Neural cell (in vitro differentiated cells): ENCODE results near the gene RAB7B. TPM values are rescaled to one million over a fixed set of nuclear protein-coding genes. Genes with fewer than 3 reads are reported as not detected.

Experiments used
- H2AFZ ChIP-seq: fragments of 200-600, 300-800 bp; sonication (generic), shearing (Covaris generic); 2 replicates; pipeline ENCODE4 v1.6.0; 2014; ENCODE audit warnings: low read depth, mild to moderate bottlenecking, antibody characterized with exemption, low read length, moderate library complexity
- H3F3A ChIP-seq: fragments of 200-600 bp; shearing (Covaris generic); 2 replicates; pipeline ENCODE4 v1.6.1; 2016; ENCODE audit warnings: mild to moderate bottlenecking, moderate library complexity, mixed read lengths, antibody characterized with exemption, low read length; ENCODE audit not compliant: insufficient read depth, poor library complexity, severe bottlenecking
- H3K27ac ChIP-seq: fragments of 200-600, 300-800 bp; sonication (generic), shearing (Covaris generic); 2 replicates; pipeline ENCODE4 v1.5.1; 2014; ENCODE audit warnings: mild to moderate bottlenecking, low read length, moderate library complexity
- H3K27me3 ChIP-seq: fragments of 300-800, 200-600 bp; sonication (generic), shearing (Covaris generic); 2 replicates; pipeline ENCODE4 v1.6.0; 2014; ENCODE audit warnings: mild to moderate bottlenecking, low read depth, low read length, moderate library complexity; ENCODE audit not compliant: insufficient read depth
- H3K36me3 ChIP-seq: fragments of 300-800, 200-600 bp; sonication (generic), shearing (Covaris generic); 2 replicates; pipeline ENCODE4 v1.5.1; 2014; ENCODE audit warnings: mild to moderate bottlenecking, antibody characterized with exemption, low read length, moderate library complexity; ENCODE audit not compliant: insufficient read depth
- H3K4me2 ChIP-seq: fragments of 300-800, 200-600 bp; sonication (generic), shearing (Covaris generic); 2 replicates; pipeline ENCODE4 v1.6.0; 2014; ENCODE audit warnings: mild to moderate bottlenecking, low read length
- H3K4me3 ChIP-seq: fragments of 300-800, 200-600 bp; sonication (generic), shearing (Covaris generic); 2 replicates; pipeline ENCODE4 v1.5.1; 2014; ENCODE audit warnings: mild to moderate bottlenecking, low read length, moderate library complexity
- H3K79me2 ChIP-seq: fragments of 200-600 bp; shearing (Covaris generic); replicated peaks from 2 replicates; pipeline ENCODE4 v1.6.0; 2014; ENCODE audit warnings: mild to moderate bottlenecking, low read length, moderate library complexity; ENCODE audit not compliant: insufficient read depth
- H3K9ac ChIP-seq: fragments of 300-800, 200-600 bp; sonication (generic), shearing (Covaris generic); 2 replicates; pipeline ENCODE4 v1.6.1; 2016; ENCODE audit warnings: mild to moderate bottlenecking, low read length, mixed read lengths
- H3K9me2 ChIP-seq: fragments of 200-600 bp; shearing (Covaris generic); 2 replicates; pipeline ENCODE4 v1.6.1; 2016; ENCODE audit warnings: mild to moderate bottlenecking, low read length, mixed read lengths; ENCODE audit not compliant: insufficient read depth
- H3K9me3 ChIP-seq: fragments of 200-600, 300-800 bp; sonication (generic), shearing (Covaris generic); 2 replicates; pipeline ENCODE4 v1.6.1; 2016; ENCODE audit warnings: mild to moderate bottlenecking, mixed run types, low read length, moderate library complexity, mixed read lengths
- H4K20me1 ChIP-seq: fragments of 200-600 bp; shearing (Covaris generic); 2 replicates; pipeline ENCODE4 v1.6.1; 2016; ENCODE audit warnings: mild to moderate bottlenecking, mixed run types; ENCODE audit not compliant: insufficient read depth
- EP300 ChIP-seq: fragments of 450-650 bp; conservative IDR thresholded peaks from 2 replicates; pipeline ENCODE4 v1.6.1; 2014; ENCODE audit warnings: antibody characterized with exemption, mild to moderate bottlenecking, moderate library complexity; ENCODE audit not compliant: poor library complexity, severe bottlenecking
- EZH2 ChIP-seq: fragments of 200-600, 300-800 bp; shearing (Covaris generic), sonication (generic); IDR thresholded peaks from 2 replicates; pipeline ENCODE4 v1.6.1; 2014; ENCODE audit warnings: antibody characterized with exemption, low read length, borderline replicate concordance, mild to moderate bottlenecking; ENCODE audit not compliant: insufficient read depth, poor library complexity, severe bottlenecking
- MXI1 ChIP-seq: fragments of 450-650 bp; conservative IDR thresholded peaks from 2 replicates; pipeline ENCODE4 v1.6.1; 2014; ENCODE audit warnings: antibody characterized with exemption, mild to moderate bottlenecking; ENCODE audit not compliant: poor library complexity, severe bottlenecking
- POLR2AphosphoS5 ChIP-seq: IDR thresholded peaks from 2 replicates; pipeline ENCODE4 v1.6.1; 2012
- RAD21 ChIP-seq: fragments of 450-650 bp; conservative IDR thresholded peaks from 2 replicates; pipeline ENCODE4 v1.6.1; 2014; ENCODE audit warnings: antibody characterized with exemption, mild to moderate bottlenecking, moderate library complexity
- SMC3 ChIP-seq: fragments of 450-650 bp; conservative IDR thresholded peaks from 2 replicates; pipeline ENCODE4 v1.6.1; 2014; ENCODE audit warnings: antibody characterized with exemption, mild to moderate bottlenecking, moderate library complexity; ENCODE audit not compliant: poor library complexity
- TAF1 ChIP-seq: IDR thresholded peaks from 2 replicates; pipeline ENCODE4 v1.6.1; 2012; ENCODE audit warnings: low read depth
- polyA plus RNA-seq: library from polyadenylated mRNA; depleted of rRNA; stranded (reverse); fragments of >200 nt; gene quantifications from 2 replicates; pipeline ENCODE4 v1.2.3, GENCODE V29; 2014
- TF ChIP-seq, protein P1 (sequence below): fragments of 450-650 bp; IDR thresholded peaks from 2 replicates; pipeline ENCODE4 v1.5.1; 2014; ENCODE audit warnings: antibody characterized with exemption, mild to moderate bottlenecking, moderate library complexity; ENCODE audit not compliant: poor library complexity, severe bottlenecking
- TF ChIP-seq, protein P2 (sequence below): IDR thresholded peaks from 2 replicates; pipeline ENCODE4 v1.6.1; 2012; ENCODE audit warnings: borderline replicate concordance

RAB7B gene
- polyA plus RNA-seq, 1 donor from 2014 or later: not detected

GRCh38 chr1:205944525-205944924 is 58.7 kb downstream of the RAB7B start:
- Histone ChIP-seq H3K9ac (no peak overlapping the region), H3K79me2 (no peaks in the 10 kb centered on the region), H2AFZ (no peak overlapping the region), H3K9me2 (no peaks in the 10 kb centered on the region), H4K20me1 (no peaks in the 10 kb centered on the region), H3K4me3 (no peak overlapping the region), H3K36me3 (no peaks in the 10 kb centered on the region), H3K4me2 (no peak overlapping the region), H3K27ac (no peak overlapping the region), H3K9me3 (no peaks in the 10 kb centered on the region), H3F3A (no peaks in the 10 kb centered on the region), H3K27me3 (no peaks in the 10 kb centered on the region)
- no peak for TF ChIP-seq MXI1
- TF ChIP-seq, protein P1, sequence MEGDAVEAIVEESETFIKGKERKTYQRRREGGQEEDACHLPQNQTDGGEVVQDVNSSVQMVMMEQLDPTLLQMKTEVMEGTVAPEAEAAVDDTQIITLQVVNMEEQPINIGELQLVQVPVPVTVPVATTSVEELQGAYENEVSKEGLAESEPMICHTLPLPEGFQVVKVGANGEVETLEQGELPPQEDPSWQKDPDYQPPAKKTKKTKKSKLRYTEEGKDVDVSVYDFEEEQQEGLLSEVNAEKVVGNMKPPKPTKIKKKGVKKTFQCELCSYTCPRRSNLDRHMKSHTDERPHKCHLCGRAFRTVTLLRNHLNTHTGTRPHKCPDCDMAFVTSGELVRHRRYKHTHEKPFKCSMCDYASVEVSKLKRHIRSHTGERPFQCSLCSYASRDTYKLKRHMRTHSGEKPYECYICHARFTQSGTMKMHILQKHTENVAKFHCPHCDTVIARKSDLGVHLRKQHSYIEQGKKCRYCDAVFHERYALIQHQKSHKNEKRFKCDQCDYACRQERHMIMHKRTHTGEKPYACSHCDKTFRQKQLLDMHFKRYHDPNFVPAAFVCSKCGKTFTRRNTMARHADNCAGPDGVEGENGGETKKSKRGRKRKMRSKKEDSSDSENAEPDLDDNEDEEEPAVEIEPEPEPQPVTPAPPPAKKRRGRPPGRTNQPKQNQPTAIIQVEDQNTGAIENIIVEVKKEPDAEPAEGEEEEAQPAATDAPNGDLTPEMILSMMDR: no peak
- TF ChIP-seq EZH2: no peak
- TF ChIP-seq POLR2AphosphoS5: no peak
- TF ChIP-seq RAD21: no peak

- H3K4me3 ChIP-seq: no peak within 1 kb of the TSS
- H3K27me3 ChIP-seq: no peaks in the 10 kb centered on the region
- no peaks in the 10 kb centered on the region for H3K9me3 ChIP-seq
- no peaks in the 10 kb centered on the region for H3K9me2 ChIP-seq
- H4K20me1 ChIP-seq: no peaks in the 10 kb centered on the region
- no peaks in the 10 kb centered on the region for H3K79me2 ChIP-seq
- no peak within 1 kb of the TSS for H3K27ac ChIP-seq
- H3F3A ChIP-seq: no peaks in the 10 kb centered on the region
- H3K4me2 ChIP-seq: no peak within 1 kb of the TSS
- H3K9ac ChIP-seq: no peak within 1 kb of the TSS
- no peaks in the 10 kb centered on the region for H3K36me3 ChIP-seq
- TF ChIP-seq TAF1 (no peak), EP300 (no peak), RAD21 (no peak), EZH2 (no peak), MXI1 (no peak), POLR2AphosphoS5 (no peak), SMC3 (no peak)
- TF ChIP-seq, protein P1: no peak
- TF ChIP-seq, protein P2, sequence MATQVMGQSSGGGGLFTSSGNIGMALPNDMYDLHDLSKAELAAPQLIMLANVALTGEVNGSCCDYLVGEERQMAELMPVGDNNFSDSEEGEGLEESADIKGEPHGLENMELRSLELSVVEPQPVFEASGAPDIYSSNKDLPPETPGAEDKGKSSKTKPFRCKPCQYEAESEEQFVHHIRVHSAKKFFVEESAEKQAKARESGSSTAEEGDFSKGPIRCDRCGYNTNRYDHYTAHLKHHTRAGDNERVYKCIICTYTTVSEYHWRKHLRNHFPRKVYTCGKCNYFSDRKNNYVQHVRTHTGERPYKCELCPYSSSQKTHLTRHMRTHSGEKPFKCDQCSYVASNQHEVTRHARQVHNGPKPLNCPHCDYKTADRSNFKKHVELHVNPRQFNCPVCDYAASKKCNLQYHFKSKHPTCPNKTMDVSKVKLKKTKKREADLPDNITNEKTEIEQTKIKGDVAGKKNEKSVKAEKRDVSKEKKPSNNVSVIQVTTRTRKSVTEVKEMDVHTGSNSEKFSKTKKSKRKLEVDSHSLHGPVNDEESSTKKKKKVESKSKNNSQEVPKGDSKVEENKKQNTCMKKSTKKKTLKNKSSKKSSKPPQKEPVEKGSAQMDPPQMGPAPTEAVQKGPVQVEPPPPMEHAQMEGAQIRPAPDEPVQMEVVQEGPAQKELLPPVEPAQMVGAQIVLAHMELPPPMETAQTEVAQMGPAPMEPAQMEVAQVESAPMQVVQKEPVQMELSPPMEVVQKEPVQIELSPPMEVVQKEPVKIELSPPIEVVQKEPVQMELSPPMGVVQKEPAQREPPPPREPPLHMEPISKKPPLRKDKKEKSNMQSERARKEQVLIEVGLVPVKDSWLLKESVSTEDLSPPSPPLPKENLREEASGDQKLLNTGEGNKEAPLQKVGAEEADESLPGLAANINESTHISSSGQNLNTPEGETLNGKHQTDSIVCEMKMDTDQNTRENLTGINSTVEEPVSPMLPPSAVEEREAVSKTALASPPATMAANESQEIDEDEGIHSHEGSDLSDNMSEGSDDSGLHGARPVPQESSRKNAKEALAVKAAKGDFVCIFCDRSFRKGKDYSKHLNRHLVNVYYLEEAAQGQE: no peak
- H2AFZ ChIP-seq: no peak within 1 kb of the TSS
Observed at GRCh38 chr1:205943245-205943644, 60.0 kb downstream of the RAB7B start, which contains the start of gene SLC26A9. SLC26A9 (minus strand) TSS chr1:205943456; CDS start chr1:205935820, 7,636 bp downstream.
